SK-N-MC (cell line): ENCODE measurements around the gene RBMS1.

Source experiments
- DNase-seq: peaks from one replicate; pipeline ENCODE4 v3.0.0-alpha.2; 2011; ENCODE audit warnings: low read depth, low spot score
- H3K27ac ChIP-seq: fragments of 200-600 bp; sonication (generic); 2 replicates; pipeline ENCODE4 v1.5.1; 2016; ENCODE audit warnings: mixed run types
- H3K36me3 ChIP-seq: fragments of 200-600 bp; sonication (generic); 2 replicates; pipeline ENCODE4 v1.6.1; 2017; ENCODE audit warnings: antibody characterized with exemption, low read length, mixed read lengths; ENCODE audit not compliant: insufficient read depth
- H3K4me3 ChIP-seq: fragments of 200-600 bp; sonication (generic); 2 replicates; pipeline ENCODE4 v1.5.1; 2016
- H3K9ac ChIP-seq: fragments of 200-600 bp; sonication (generic); 2 replicates; pipeline ENCODE4 v1.8.0; 2017; ENCODE audit warnings: mixed run types, mixed read lengths; ENCODE audit not compliant: insufficient read length
- H3K9me3 ChIP-seq: fragments of 200-600 bp; sonication (generic); 2 replicates; pipeline ENCODE4 v1.6.1; 2017; ENCODE audit warnings: low read depth, mild to moderate bottlenecking, antibody characterized with exemption, low read length, moderate library complexity, mixed read lengths
- EZH2 ChIP-seq: fragments of 200-600 bp; sonication (generic); IDR thresholded peaks from one replicate; pipeline ENCODE4 v1.6.1; 2017; ENCODE audit warnings: antibody characterized with exemption
- FOXP2 ChIP-seq: optimal IDR thresholded peaks from 2 replicates; pipeline ENCODE3; 2011; ENCODE audit warnings: mild to moderate bottlenecking, moderate library complexity; ENCODE audit not compliant: insufficient read depth; ENCODE audit errors: extremely low read length, control extremely low read depth
- POLR2AphosphoS5 ChIP-seq: IDR thresholded peaks from 2 replicates; pipeline ENCODE4 v1.6.1; 2012; ENCODE audit warnings: mild to moderate bottlenecking, low read depth, low read length, borderline replicate concordance

Gene RBMS1

GRCh38 chr2:160478660-160479059 is 14.9 kb downstream of the RBMS1 start:
- no peak overlapping the region for H3K9ac ChIP-seq
- H3K4me3 ChIP-seq: no peak overlapping the region
- H3K27ac ChIP-seq: no peak overlapping the region
- DNase-seq: no peak
- TF ChIP-seq POLR2AphosphoS5 (no peak), EZH2 (no peak), FOXP2 (no peak)
- H3K9me3 ChIP-seq: no peaks in the 10 kb centered on the region
- no peaks in the 10 kb centered on the region for H3K36me3 ChIP-seq

- Histone ChIP-seq H3K36me3 (no peaks in the 10 kb centered on the region), H3K27ac (no peak overlapping the region), H3K4me3 (no peak overlapping the region), H3K9ac (no peak overlapping the region), H3K9me3 (no peaks in the 10 kb centered on the region)
- TF ChIP-seq POLR2AphosphoS5: no peak
- no peak for TF ChIP-seq FOXP2
- no peak for TF ChIP-seq EZH2
- no peak for DNase-seq
Observed at GRCh38 chr2:160477032-160477431, 16.6 kb downstream of the RBMS1 start.

GRCh38 chr2:160474891-160475787 is 18.5 kb downstream of the RBMS1 start:
- no peaks in the 10 kb centered on the region for H3K36me3 ChIP-seq
- no peak for TF ChIP-seq POLR2AphosphoS5
- H3K9ac ChIP-seq: no peak overlapping the region
- no peak overlapping the region for H3K4me3 ChIP-seq
- DNase-seq: no peak
- 0 out of 2 replicates have a peak overlapping the region, but pooled peaks have one; percentile 65 for H3K27ac ChIP-seq
- H3K9me3 ChIP-seq: no peaks in the 10 kb centered on the region

- Histone ChIP-seq H3K9ac (no peak overlapping the region), H3K9me3 (no peaks in the 10 kb centered on the region), H3K27ac (peak overlapping the region; percentile 65; the same call in 1 of the 2 replicates), H3K36me3 (no peaks in the 10 kb centered on the region), H3K4me3 (0 out of 2 replicates have a peak overlapping the region, but pooled peaks have one; percentile 23)
- TF ChIP-seq POLR2AphosphoS5: no peak
- no peak for TF ChIP-seq FOXP2
- no peak for TF ChIP-seq EZH2
- no peak for DNase-seq
Observed at GRCh38 chr2:160474319-160474645, 19.3 kb downstream of the RBMS1 start.

- peak overlapping the region; percentile 37; the same call in 1 of the 2 replicates for H3K4me3 ChIP-seq
- H3K27ac ChIP-seq: peak overlapping the region; percentile 65; the same call in 1 of the 2 replicates
- peak; percentile 65 for DNase-seq
- no peak for TF ChIP-seq FOXP2
- H3K36me3 ChIP-seq: no peaks in the 10 kb centered on the region
- H3K9ac ChIP-seq: no peak overlapping the region
- H3K9me3 ChIP-seq: no peaks in the 10 kb centered on the region
Observed at GRCh38 chr2:160473468-160474318, 19.9 kb downstream of the RBMS1 start.

- Histone ChIP-seq H3K36me3 (no peaks in the 10 kb centered on the region), H3K4me3 (peak overlapping the region; percentile 37; the same call in 1 of the 2 replicates), H3K27ac (peak overlapping the region; percentile 65; the same call in 1 of the 2 replicates), H3K9me3 (no peaks in the 10 kb centered on the region), H3K9ac (no peak overlapping the region)
- TF ChIP-seq EZH2 (no peak), FOXP2 (no peak), POLR2AphosphoS5 (no peak)
- DNase-seq: no peak
Observed at GRCh38 chr2:160472839-160473251, 20.8 kb downstream of the RBMS1 start.

- no peak for DNase-seq
- no peaks in the 10 kb centered on the region for H3K36me3 ChIP-seq
- H3K4me3 ChIP-seq: no peak overlapping the region
- H3K9ac ChIP-seq: no peak overlapping the region
- TF ChIP-seq EZH2: no peak
- TF ChIP-seq FOXP2: no peak
- TF ChIP-seq POLR2AphosphoS5: no peak
- 0 out of 2 replicates have a peak overlapping the region, but pooled peaks have one; percentile 1 for H3K27ac ChIP-seq
- H3K9me3 ChIP-seq: no peaks in the 10 kb centered on the region
Observed at GRCh38 chr2:160471950-160472349, 21.7 kb downstream of the RBMS1 start.

GRCh38 chr2:160469621-160470204 is 23.9 kb downstream of the RBMS1 start:
- Histone ChIP-seq H3K9ac (no peak overlapping the region), H3K9me3 (no peaks in the 10 kb centered on the region), H3K27ac (no peak overlapping the region), H3K4me3 (no peak overlapping the region), H3K36me3 (no peaks in the 10 kb centered on the region)
- DNase-seq: no peak
- no peak for TF ChIP-seq FOXP2
- no peak for TF ChIP-seq POLR2AphosphoS5
- no peak for TF ChIP-seq EZH2
